ENCODE results near the gene PDAP1. TPM values are rescaled to one million over a fixed set of nuclear protein-coding genes. Genes with fewer than 3 reads are reported as not detected.

PDAP1 gene
- total and polyA plus RNA-seq, 2 of the 13 experiments (the other 11 are each of a cell fraction or from before 2014, with no cell fraction given) = 13.0 to 100 TPM

GRCh38 chr7:99373091-99374066 is 35.0 kb downstream of the PDAP1 start (continued):
- no peak for TF ChIP-seq ZNF407 (CRISPR knock-in tag; IDR thresholded peaks at IDR 0.05; ENCODE audit: not compliant biosample characterization)
